Liver (tissue), 9 donors: ENCODE data around the gene USP5. TPM values are rescaled to one million over a fixed set of nuclear protein-coding genes. Genes with fewer than 3 reads are reported as not detected.

Source experiments
- DNase-seq: peaks from one replicate; pipeline ENCODE4 v3.0.0-alpha.2; 2017; ENCODE audit warnings: low spot score
- H3K27ac ChIP-seq, 2 donors: one replicate each; pipeline ENCODE4 v1.7.0; 2013; ENCODE audit warnings: inconsistent platforms in 2 of 2, low read length in 2 of 2, control low read depth in 1 of 2, low read depth in 1 of 2, mild to moderate bottlenecking in 1 of 2
- H3K27me3 ChIP-seq, 4 donors: one replicate each; pipeline versions ENCODE4 v1.6.1 to v1.7.0; 2013; ENCODE audit warnings: low read length in 3 of 4, inconsistent platforms in 1 of 4, mild to moderate bottlenecking in 1 of 4, moderate library complexity in 1 of 4; ENCODE audit not compliant: control insufficient read depth in 4 of 4, insufficient read depth in 4 of 4
- H3K36me3 ChIP-seq, 4 donors: one replicate each; pipeline versions ENCODE4 v1.6.1 to v1.7.0; 2013; ENCODE audit warnings: low read length in 3 of 4, mild to moderate bottlenecking in 3 of 4, low read depth in 1 of 4, moderate library complexity in 1 of 4; ENCODE audit not compliant: control insufficient read depth in 4 of 4, insufficient read depth in 3 of 4
- H3K4me1 ChIP-seq, 4 donors: one replicate each; pipeline versions ENCODE4 v1.6.1 to v1.7.0; 2013; ENCODE audit warnings: low read length in 3 of 4, mild to moderate bottlenecking in 3 of 4, moderate library complexity in 1 of 4; ENCODE audit not compliant: control insufficient read depth in 4 of 4, insufficient read depth in 4 of 4
- H3K4me3 ChIP-seq, 3 donors: one replicate each; pipeline versions ENCODE4 v1.6.1 to v1.7.0; 2013; ENCODE audit warnings: low read length in 3 of 3, control low read depth in 1 of 3, low read depth in 1 of 3, mild to moderate bottlenecking in 1 of 3
- H3K9ac ChIP-seq, 2 donors: one replicate each; pipeline ENCODE4 v1.7.0; 2013; ENCODE audit warnings: low read length in 2 of 2, mild to moderate bottlenecking in 2 of 2, moderate library complexity in 2 of 2, control low read depth in 1 of 2, low read depth in 1 of 2
- H3K9me3 ChIP-seq, 4 donors: one replicate each; pipeline versions ENCODE4 v1.6.1 to v1.7.0; 2013; ENCODE audit warnings: low read length in 3 of 4; ENCODE audit not compliant: control insufficient read depth in 4 of 4
- ATF3 ChIP-seq: IDR thresholded peaks from 2 replicates; pipeline ENCODE4 v1.6.1; 2016; ENCODE audit warnings: antibody characterized with exemption
- CTCF ChIP-seq: fragments of 150-350 bp; IDR thresholded peaks from 2 replicates; pipeline ENCODE4 v1.5.1; 2017; ENCODE audit warnings: improper control_type of control experiment, low read depth, low read length; ENCODE audit not compliant: missing input control
- EGR1 ChIP-seq, 2 donors: IDR thresholded peaks; 2 replicates each; pipeline ENCODE4 v1.6.1; 2016 to 2018; ENCODE audit warnings: antibody characterized with exemption in 2 of 2, low read depth in 2 of 2
- FOXA1 ChIP-seq: IDR thresholded peaks from 2 replicates; pipeline ENCODE4 v1.6.1; 2016; ENCODE audit warnings: antibody characterized with exemption
- FOXA2 ChIP-seq: IDR thresholded peaks from 2 replicates; pipeline ENCODE4 v1.6.1; 2016; ENCODE audit warnings: antibody characterized with exemption
- GABPA ChIP-seq, 2 donors: IDR thresholded peaks in 1 of 2; conservative IDR thresholded peaks in 1 of 2; 2 replicates each; pipeline ENCODE4 v1.6.1; 2016; ENCODE audit warnings: antibody characterized with exemption in 2 of 2, mild to moderate bottlenecking in 1 of 2, moderate library complexity in 1 of 2
- HNF4A ChIP-seq, 2 donors: conservative IDR thresholded peaks; 2 replicates each; pipeline ENCODE4 v1.6.1; 2016; ENCODE audit warnings: antibody characterized with exemption in 2 of 2, mild to moderate bottlenecking in 2 of 2
- HNF4G ChIP-seq: IDR thresholded peaks from 2 replicates; pipeline ENCODE4 v1.6.1; 2016; ENCODE audit warnings: antibody characterized with exemption
- JUND ChIP-seq, 2 donors: IDR thresholded peaks; 2 replicates each; pipeline ENCODE4 v1.6.1; 2016; ENCODE audit warnings: antibody characterized with exemption in 2 of 2
- MAX ChIP-seq: IDR thresholded peaks from 2 replicates; pipeline ENCODE4 v1.6.1; 2016; ENCODE audit warnings: antibody characterized with exemption
- NR2F2 ChIP-seq: IDR thresholded peaks from 2 replicates; pipeline ENCODE4 v1.6.1; 2016; ENCODE audit warnings: antibody characterized with exemption
- RAD21 ChIP-seq, 2 donors: IDR thresholded peaks; 2 replicates each; pipeline ENCODE4 v1.6.1; 2016; ENCODE audit warnings: antibody characterized with exemption in 2 of 2, mild to moderate bottlenecking in 2 of 2
- REST ChIP-seq: IDR thresholded peaks from 2 replicates; pipeline ENCODE4 v1.6.1; 2016; ENCODE audit warnings: antibody characterized with exemption, mild to moderate bottlenecking
- RXRA ChIP-seq, 2 donors: IDR thresholded peaks; 2 replicates each; pipeline ENCODE4 v1.6.1; 2017 to 2018; ENCODE audit warnings: antibody characterized with exemption in 2 of 2, mild to moderate bottlenecking in 1 of 2
- SP1 ChIP-seq: IDR thresholded peaks from 2 replicates; pipeline ENCODE4 v1.6.1; 2018; ENCODE audit warnings: antibody characterized with exemption, mild to moderate bottlenecking
- TAF1 ChIP-seq: conservative IDR thresholded peaks from 2 replicates; pipeline ENCODE4 v1.6.1; 2016; ENCODE audit warnings: antibody characterized with exemption, mild to moderate bottlenecking
- YY1 ChIP-seq: IDR thresholded peaks from 2 replicates; pipeline ENCODE4 v1.6.1; 2016; ENCODE audit warnings: antibody characterized with exemption, mild to moderate bottlenecking
- ZBTB33 ChIP-seq: IDR thresholded peaks from 2 replicates; pipeline ENCODE4 v1.6.1; 2016; ENCODE audit warnings: antibody characterized with exemption
- WGBS: extraction: QIAGEN DNeasy Blood & Tissue Kit; methylation state at CpG from one replicate; pipeline ENCODE4 v1.1.7; 2013; 5-methylcytosine and 5-hydroxymethylcytosine counted together
- polyA plus RNA-seq, 2 donors: library from polyadenylated mRNA; stranded (reverse) in 1 of 2; unstranded in 1 of 2; fragments of 200-250 nt in 1 of 2; fragments of >200 nt in 1 of 2; fragmentation: Nextera tagmentation in 1 of 2; extraction: Ambion mirVana in 1 of 2; gene quantifications; one replicate each; pipeline versions ENCODE4 v1.2.1 to v1.2.3, GENCODE V29; 2013 to 2015
- total RNA-seq, 2 donors: library from RNA; depleted of rRNA; stranded (reverse); fragments of >200 nt; gene quantifications; one replicate each; pipeline ENCODE4 v1.2.3, GENCODE V29; 2014
- donor health status: healthy.
- donor health status: healthy.
- donor health status: healthy.
- donor health status: healthy.
- donor health status: healthy.

USP5 gene
- total and polyA plus RNA-seq, 4 donors = 15.2 to 41.0 (median 35.7) TPM

GRCh38 chr12:6813363-6813762 lies 38.6 kb upstream of the USP5 start:
- H3K9ac ChIP-seq = no peak overlapping the region
- no peak for TF ChIP-seq FOXA1
- no peak for TF ChIP-seq REST
- TF ChIP-seq MAX = no peak
- no peak for TF ChIP-seq SP1
- TF ChIP-seq HNF4A (conservative IDR thresholded peaks at IDR 0.05) = no peak
- no peak for TF ChIP-seq GABPA (IDR thresholded peaks at IDR 0.05 in 1 of 2, conservative IDR thresholded peaks at IDR 0.05 in 1 of 2)
- no peak for TF ChIP-seq ZBTB33
- TF ChIP-seq YY1 = no peak
- TF ChIP-seq CTCF = no peak
- no peak for TF ChIP-seq NR2F2
- TF ChIP-seq JUND (IDR thresholded peaks at IDR 0.05) = no peak
- TF ChIP-seq FOXA2 = no peak
- peaks cover 0 to 8% (median 4%) of the 10 kb centered on the region in 4 donors for H3K4me1 ChIP-seq
- H3K4me3 ChIP-seq = no peak overlapping the region
- no peaks in the 10 kb centered on the region for H3K9me3 ChIP-seq
- no peaks in the 10 kb centered on the region for H3K36me3 ChIP-seq
- no peaks in the 10 kb centered on the region for H3K27me3 ChIP-seq
- WGBS = 79% methylated on average over 4 of the region's 4 CpGs
- H3K27ac ChIP-seq = no peak overlapping the region
- no peak for DNase-seq

- peaks cover 0 to 33% (median 25%) of the 10 kb centered on the region in 4 donors for H3K4me1 ChIP-seq
- no peak overlapping the region for H3K4me3 ChIP-seq
- WGBS = 78% methylated on average over 3 of the region's 3 CpGs
- no peak overlapping the region for H3K27ac ChIP-seq
- H3K36me3 ChIP-seq = no peaks in the 10 kb centered on the region
- no peak for DNase-seq
- H3K9ac ChIP-seq = no peak overlapping the region
- no peaks in the 10 kb centered on the region for H3K27me3 ChIP-seq
- no peaks in the 10 kb centered on the region for H3K9me3 ChIP-seq
- no peak for TF ChIP-seq REST
- TF ChIP-seq FOXA1 = no peak
- no peak for TF ChIP-seq HNF4A (conservative IDR thresholded peaks at IDR 0.05)
- no peak for TF ChIP-seq MAX
- TF ChIP-seq RAD21 (IDR thresholded peaks at IDR 0.05) = no peak
- no peak for TF ChIP-seq CTCF
- TF ChIP-seq EGR1 (IDR thresholded peaks at IDR 0.05; ENCODE audit: low read depth in 2 of 2) = no peak
- TF ChIP-seq NR2F2 = no peak
- no peak for TF ChIP-seq YY1
- no peak for TF ChIP-seq ATF3
- no peak for TF ChIP-seq HNF4G
- TF ChIP-seq FOXA2 = no peak
- no peak for TF ChIP-seq GABPA (IDR thresholded peaks at IDR 0.05 in 1 of 2, conservative IDR thresholded peaks at IDR 0.05 in 1 of 2)
- no peak for TF ChIP-seq TAF1
- no peak for TF ChIP-seq RXRA (IDR thresholded peaks at IDR 0.05)
These were observed 35.4 kb upstream of the USP5 start for GRCh38 chr12:6816598-6816997.
